H9 (cell line): ENCODE data around the gene DUOXA1. TPM values are rescaled to one million over a fixed set of nuclear protein-coding genes. Genes with fewer than 3 reads are reported as not detected.

Experiments used
- DNase-seq: peaks from one replicate; pipeline ENCODE4 v3.0.0-alpha.2; 2017
- H2AFZ ChIP-seq: one replicate; pipeline ENCODE4 v1.6.1; 2013; ENCODE audit warnings: mild to moderate bottlenecking, low read length, control low read depth, moderate library complexity
- H2AK5ac ChIP-seq: 2 replicates; pipeline ENCODE4 v1.6.1; 2013; ENCODE audit warnings: low read length, control low read depth, mixed read lengths; ENCODE audit not compliant: insufficient read length
- H2BK120ac ChIP-seq: one replicate; pipeline ENCODE4 v1.6.1; 2013; ENCODE audit warnings: low read depth, mild to moderate bottlenecking, low read length, control low read depth, inconsistent platforms; ENCODE audit not compliant: poor library complexity, severe bottlenecking
- H2BK12ac ChIP-seq: 2 replicates; pipeline ENCODE4 v1.6.1; 2013; ENCODE audit warnings: low read length, control low read depth, mixed read lengths, low read depth; ENCODE audit not compliant: insufficient read length
- H2BK15ac ChIP-seq: 2 replicates; pipeline ENCODE4 v1.6.1; 2013; ENCODE audit warnings: low read depth, low read length, control low read depth
- H2BK20ac ChIP-seq: one replicate; pipeline ENCODE4 v1.6.1; 2013; ENCODE audit warnings: low read depth, mild to moderate bottlenecking, low read length, control low read depth, inconsistent platforms; ENCODE audit not compliant: poor library complexity, severe bottlenecking
- H2BK5ac ChIP-seq: 2 replicates; pipeline ENCODE4 v1.6.1; 2013; ENCODE audit warnings: low read length, control low read depth, mixed read lengths; ENCODE audit not compliant: insufficient read length
- H3K14ac ChIP-seq: 2 replicates; pipeline ENCODE4 v1.6.1; 2013; ENCODE audit warnings: low read length, control low read depth; ENCODE audit not compliant: insufficient read depth
- H3K18ac ChIP-seq: 2 replicates; pipeline ENCODE4 v1.6.1; 2013; ENCODE audit warnings: low read depth, mild to moderate bottlenecking, mixed read lengths, low read length, control low read depth; ENCODE audit not compliant: insufficient read length
- H3K23ac ChIP-seq: 2 replicates; pipeline ENCODE4 v1.6.1; 2013; ENCODE audit warnings: low read length, control low read depth, mixed read lengths, low read depth; ENCODE audit not compliant: insufficient read length
- H3K23me2 ChIP-seq: 2 replicates; pipeline ENCODE4 v1.6.1; 2013; ENCODE audit warnings: low read depth, mild to moderate bottlenecking, mixed read lengths, low read length, control low read depth; ENCODE audit not compliant: insufficient read length, poor library complexity, severe bottlenecking
- H3K27ac ChIP-seq: 2 replicates; pipeline ENCODE4 v1.5.1; 2013; ENCODE audit warnings: low read length, control low read depth, mixed read lengths, low read depth; ENCODE audit not compliant: insufficient read length
- H3K27me3 ChIP-seq: 2 replicates; pipeline ENCODE4 v1.6.1; 2013; ENCODE audit warnings: low read length, control low read depth, inconsistent platforms; ENCODE audit not compliant: insufficient read depth
- H3K4ac ChIP-seq: 2 replicates; pipeline ENCODE4 v1.6.1; 2013; ENCODE audit warnings: low read depth, mild to moderate bottlenecking, control low read depth, inconsistent platforms, low read length, moderate library complexity
- H3K4me1 ChIP-seq: 2 replicates; pipeline ENCODE4 v1.6.1; 2013; ENCODE audit warnings: low read length, control low read depth, inconsistent platforms; ENCODE audit not compliant: insufficient read depth
- H3K4me2 ChIP-seq: 2 replicates; pipeline ENCODE4 v1.6.1; 2013; ENCODE audit warnings: low read length, control low read depth, mixed read lengths; ENCODE audit not compliant: insufficient read length, insufficient read depth
- H3K56ac ChIP-seq: 2 replicates; pipeline ENCODE4 v1.6.1; 2013; ENCODE audit warnings: low read depth, mild to moderate bottlenecking, mixed read lengths, low read length, control low read depth; ENCODE audit not compliant: insufficient read length
- H3K79me1 ChIP-seq: 2 replicates; pipeline ENCODE4 v1.6.1; 2013; ENCODE audit warnings: low read depth, mild to moderate bottlenecking, moderate library complexity, low read length, control low read depth, inconsistent platforms; ENCODE audit not compliant: insufficient read depth, poor library complexity, severe bottlenecking
- H3K79me2 ChIP-seq: 2 replicates; pipeline ENCODE4 v1.6.1; 2013; ENCODE audit warnings: low read length, control low read depth, inconsistent platforms; ENCODE audit not compliant: insufficient read depth
- H3K9ac ChIP-seq: 2 replicates; pipeline ENCODE4 v1.6.1; 2013; ENCODE audit warnings: low read length, control low read depth, mixed read lengths; ENCODE audit not compliant: insufficient read length; ENCODE audit errors: extremely low read depth
- H3K9me3 ChIP-seq: one replicate; pipeline ENCODE4 v1.6.1; 2013; ENCODE audit warnings: low read depth, low read length, inconsistent platforms; ENCODE audit not compliant: control insufficient read depth
- H3T11ph ChIP-seq: one replicate; pipeline ENCODE4 v1.6.1; 2013; ENCODE audit warnings: mild to moderate bottlenecking, low read length, control low read depth, inconsistent platforms
- H4K20me1 ChIP-seq: one replicate; pipeline ENCODE4 v1.6.1; 2013; ENCODE audit not compliant: control insufficient read depth, insufficient read length, insufficient read depth
- H4K5ac ChIP-seq: 2 replicates; pipeline ENCODE4 v1.6.1; 2013; ENCODE audit warnings: low read depth, mild to moderate bottlenecking, mixed read lengths, low read length, control low read depth; ENCODE audit not compliant: insufficient read length
- H4K8ac ChIP-seq: replicated peaks from 2 replicates; pipeline ENCODE4 v1.6.1; 2013; ENCODE audit warnings: low read length, control low read depth, mixed read lengths, low read depth; ENCODE audit not compliant: insufficient read length
- H4K91ac ChIP-seq: 2 replicates; pipeline ENCODE4 v1.6.1; 2013; ENCODE audit warnings: low read depth, mild to moderate bottlenecking, moderate library complexity, mixed read lengths, low read length, control low read depth; ENCODE audit not compliant: insufficient read length
- H3K27ac Mint-ChIP-seq, 3 experiments: 2 replicates in 2 of 3; 3 replicates in 1 of 3; pipeline ENCODE4 v1.8.0; 2020 to 2021; ENCODE audit warnings: mixed read lengths in 3 of 3, mild to moderate bottlenecking in 1 of 3, moderate library complexity in 1 of 3
- H3K27me3 Mint-ChIP-seq: 2 replicates; pipeline ENCODE4 v1.8.0; 2021; ENCODE audit warnings: low read depth, mild to moderate bottlenecking, moderate library complexity, mixed read lengths
- H3K36me3 Mint-ChIP-seq, 3 experiments: 2 replicates in 2 of 3; 3 replicates in 1 of 3; pipeline ENCODE4 v1.8.0; 2020 to 2021; ENCODE audit warnings: low read depth in 3 of 3, mixed read lengths in 3 of 3; ENCODE audit not compliant: insufficient read depth in 1 of 3
- H3K4me1 Mint-ChIP-seq, 2 experiments: 2 replicates each; pipeline ENCODE4 v1.8.0; 2020; ENCODE audit warnings: mixed read lengths in 2 of 2
- H3K4me3 Mint-ChIP-seq, 2 experiments: 2 replicates in 1 of 2; 3 replicates in 1 of 2; pipeline ENCODE4 v1.8.0; 2020 to 2021; ENCODE audit warnings: mild to moderate bottlenecking in 2 of 2, mixed read lengths in 2 of 2, moderate library complexity in 1 of 2
- H3K9me3 Mint-ChIP-seq, 2 experiments: 2 replicates in 1 of 2; 3 replicates in 1 of 2; pipeline ENCODE4 v1.8.0; 2020; ENCODE audit warnings: mild to moderate bottlenecking in 2 of 2, mixed read lengths in 2 of 2, moderate library complexity in 1 of 2
- CTCF ChIP-seq: fragments of 200-600 bp; sonication (generic); conservative IDR thresholded peaks from 3 replicates; pipeline ENCODE4 v1.8.0; 2021; ENCODE audit warnings: antibody characterized with exemption, mild to moderate bottlenecking
- WGBS: extraction: QIAGEN DNeasy Blood & Tissue Kit; methylation state at CpG from one replicate; pipeline ENCODE4 v1.1.7; 2013; ENCODE audit warnings: missing lambda C conversion rate, low lambda C conversion rate, mixed read lengths; ENCODE audit not compliant: insufficient read length; ENCODE audit errors: extremely low coverage; 5-methylcytosine and 5-hydroxymethylcytosine counted together
- total RNA-seq: library from RNA; stranded (reverse); gene quantifications from 2 replicates; pipeline ENCODE4 v1.2.1, GENCODE V29; 2021

DUOXA1 gene
- total RNA-seq, 1 experiment from 2014 or later = 1.2 TPM

GRCh38 chr15:45143056-45143455 is 13.4 kb upstream of the DUOXA1 start:
- H3K79me1 ChIP-seq = no peaks in the 10 kb centered on the region
- no peaks in the 10 kb centered on the region for H3K23me2 ChIP-seq
- no peak overlapping the region for H4K8ac ChIP-seq
- no peak overlapping the region for H3K23ac ChIP-seq
- no peak for TF ChIP-seq CTCF
- no peak overlapping the region for H3K27ac ChIP-seq
- H3K27ac Mint-ChIP-seq = no peak overlapping the region
- H3K27me3 ChIP-seq = peaks cover 2% of the 10 kb centered on the region
- H2BK5ac ChIP-seq = no peak overlapping the region
- H2AFZ ChIP-seq = no peak overlapping the region
- no peak overlapping the region for H2AK5ac ChIP-seq
- no peak overlapping the region for H3K4me3 Mint-ChIP-seq
- no peak for DNase-seq
- no peak overlapping the region for H2BK12ac ChIP-seq
- no peaks in the 10 kb centered on the region for H4K20me1 ChIP-seq
- no peak overlapping the region for H2BK20ac ChIP-seq
- H3K4ac ChIP-seq = no peak overlapping the region
- H3K9me3 ChIP-seq = no peaks in the 10 kb centered on the region
- H3K4me1 ChIP-seq = no peaks in the 10 kb centered on the region; the same call in 1 of the 2 replicates
- H3K18ac ChIP-seq = no peak overlapping the region
- H2BK120ac ChIP-seq = no peak overlapping the region
- H4K91ac ChIP-seq = no peak overlapping the region
- H4K5ac ChIP-seq = no peak overlapping the region
- H3K27me3 Mint-ChIP-seq = peaks cover 28% of the 10 kb centered on the region
- H3K4me1 Mint-ChIP-seq = no peaks in the 10 kb centered on the region
- no peak overlapping the region for H3T11ph ChIP-seq
- WGBS = no CpG with 5 or more reads among the region's 7 CpGs
- no peaks in the 10 kb centered on the region for H3K79me2 ChIP-seq
- no peaks in the 10 kb centered on the region; a peak in 1 of 5 replicates for H3K9me3 Mint-ChIP-seq
- H2BK15ac ChIP-seq = no peak overlapping the region
- H3K9ac ChIP-seq = no peak overlapping the region
- no peak overlapping the region for H3K14ac ChIP-seq
- no peak overlapping the region for H3K56ac ChIP-seq
- no peaks in the 10 kb centered on the region for H3K36me3 Mint-ChIP-seq
- no peak overlapping the region for H3K4me2 ChIP-seq
